H1 (cell line): Measurements from ENCODE around the gene KLHL3. TPM values are rescaled to one million over a fixed set of nuclear protein-coding genes. Genes with fewer than 3 reads are reported as not detected.

Source experiments
- RNF2 ChIP-seq: fragments of 200-900, 300-1000 bp; sonication (generic); IDR thresholded peaks from 2 replicates; pipeline ENCODE4 v1.7.1; 2016; ENCODE audit warnings: borderline replicate concordance, low read depth, mild to moderate bottlenecking, antibody characterized with exemption, low read length; ENCODE audit not compliant: poor library complexity, severe bottlenecking; ENCODE audit errors: missing control alignments
- polyA plus RNA-seq, 7 experiments: library from polyadenylated mRNA; depleted of rRNA in 3 of 7; stranded (reverse) in 5 of 7; unstranded in 2 of 7; fragments of >200 nt in 5 of 7; fragments of 200-250 nt in 2 of 7; gene quantifications; 1 replicate in 5 of 7; 2 replicates in 1 of 7; 4 replicates in 1 of 7; pipeline versions ENCODE4 v1.2.1 to v1.2.3, GENCODE V29; 2011 to 2013; ENCODE audit warnings: missing spikeins in 2 of 7, mixed read lengths in 2 of 7
- total RNA-seq: library from RNA; stranded (reverse); fragmentation: NEBNext Ultra II Directional; extraction: Animal tissue kit (Norgen Biotek cat#: 25700); gene quantifications from 2 replicates; pipeline ENCODE4 v1.2.1, GENCODE V29; 2021

Gene KLHL3
- total and polyA plus RNA-seq, 2 of the 8 experiments (the other 6 are each of a cell fraction or from before 2014, with no cell fraction given): 7.4 to 13.7 TPM

- no peak for TF ChIP-seq RNF2
Measured at GRCh38 chr5:137587919-137588318, 148.0 kb downstream of the KLHL3 start (continued).
